CD14-positive monocyte (primary cell): ENCODE results near the gene TLCD3B. TPM values are rescaled to one million over a fixed set of nuclear protein-coding genes. Genes with fewer than 3 reads are reported as not detected.
A peak's percentile ranks its signal among the peaks of the same experiment; 100 is the strongest.

Source experiments
- DNase-seq, 3 donors: peaks; one replicate each; pipeline ENCODE4 v3.0.0-alpha.2; 2011 to 2022
- H2AFZ ChIP-seq: 2 replicates; pipeline ENCODE4 v1.6.0; 2012; ENCODE audit warnings: mild to moderate bottlenecking, low read depth, low read length, inconsistent platforms; ENCODE audit not compliant: insufficient read depth, poor library complexity, severe bottlenecking
- H3K27ac ChIP-seq, 2 donors: 1 replicate in 1 of 2; 2 replicates in 1 of 2; pipeline ENCODE4 v1.5.1; 2012 to 2013; ENCODE audit warnings: low read length in 2 of 2, control low read depth in 1 of 2, inconsistent platforms in 1 of 2, low read depth in 1 of 2, mild to moderate bottlenecking in 1 of 2
- H3K27me3 ChIP-seq, 2 donors: one replicate each; pipeline versions ENCODE4 v1.6.0 to v1.6.1; 2011 to 2013; ENCODE audit warnings: low read length in 2 of 2; ENCODE audit not compliant: control insufficient read depth in 2 of 2, insufficient read depth in 2 of 2
- H3K36me3 ChIP-seq, 2 donors: replicated peaks in 1 of 2; 1 replicate in 1 of 2; 2 replicates in 1 of 2; pipeline versions ENCODE4 v1.5.1 to v1.6.1; 2012 to 2013; ENCODE audit warnings: low read length in 2 of 2, control low read depth in 1 of 2, inconsistent platforms in 1 of 2, mild to moderate bottlenecking in 1 of 2; ENCODE audit not compliant: insufficient read depth in 2 of 2, control insufficient read depth in 1 of 2
- H3K4me1 ChIP-seq, 2 donors: 1 replicate in 1 of 2; 2 replicates in 1 of 2; pipeline versions ENCODE4 v1.5.1 to v1.6.1; 2012 to 2013; ENCODE audit warnings: low read length in 2 of 2, control low read depth in 1 of 2, inconsistent platforms in 1 of 2, mild to moderate bottlenecking in 1 of 2, moderate library complexity in 1 of 2; ENCODE audit not compliant: insufficient read depth in 2 of 2, control insufficient read depth in 1 of 2
- H3K4me2 ChIP-seq: replicated peaks from 2 replicates; pipeline ENCODE3; 2012; ENCODE audit warnings: low read length, moderate library complexity, mild to moderate bottlenecking; ENCODE audit not compliant: poor library complexity, severe bottlenecking; ENCODE audit errors: extremely low read depth
- H3K4me3 ChIP-seq, 3 experiments: fragments of 200-600 bp in 1 of 3; sonication (generic) in 1 of 3; replicated peaks in 1 of 3; 1 replicate in 2 of 3; 2 replicates in 1 of 3; pipeline ENCODE4 v1.5.1; 2011 to 2013; ENCODE audit warnings: low read length in 3 of 3, mild to moderate bottlenecking in 3 of 3, control low read depth in 2 of 3, low read depth in 2 of 3, inconsistent platforms in 1 of 3, moderate library complexity in 1 of 3
- H3K79me2 ChIP-seq: 2 replicates; pipeline ENCODE4 v1.6.0; 2012; ENCODE audit warnings: mild to moderate bottlenecking, control low read depth, inconsistent platforms, low read length, moderate library complexity; ENCODE audit not compliant: insufficient read depth
- H3K9ac ChIP-seq: 2 replicates; pipeline ENCODE4 v1.6.0; 2017; ENCODE audit warnings: low read length, mild to moderate bottlenecking; ENCODE audit not compliant: insufficient read depth, poor library complexity, severe bottlenecking
- H3K9me3 ChIP-seq, 2 donors: replicated peaks in 1 of 2; 1 replicate in 1 of 2; 2 replicates in 1 of 2; pipeline versions ENCODE4 v1.5.1 to v1.6.1; 2012 to 2013; ENCODE audit warnings: low read length in 2 of 2, control low read depth in 1 of 2; ENCODE audit not compliant: control insufficient read depth in 1 of 2, insufficient read depth in 1 of 2
- H4K20me1 ChIP-seq: 2 replicates; pipeline ENCODE4 v1.6.0; 2012; ENCODE audit warnings: mild to moderate bottlenecking, low read length, control low read depth, moderate library complexity; ENCODE audit not compliant: insufficient read depth
- H3K27ac Mint-ChIP-seq, 7 donors: one replicate each; pipeline ENCODE4 v1.8.0; 2020; ENCODE audit warnings: mild to moderate bottlenecking in 7 of 7, mixed read lengths in 7 of 7, moderate library complexity in 6 of 7, inconsistent platforms in 2 of 7
- H3K27me3 Mint-ChIP-seq, 3 donors: one replicate each; pipeline ENCODE4 v1.8.0; 2021 to 2022; ENCODE audit warnings: low read depth in 3 of 3, mild to moderate bottlenecking in 3 of 3, mixed read lengths in 3 of 3, moderate library complexity in 3 of 3, inconsistent platforms in 1 of 3
- H3K36me3 Mint-ChIP-seq, 2 donors: one replicate each; pipeline ENCODE4 v1.8.0; 2020; ENCODE audit warnings: mixed read lengths in 2 of 2, inconsistent platforms in 1 of 2, mild to moderate bottlenecking in 1 of 2
- H3K4me1 Mint-ChIP-seq: one replicate; pipeline ENCODE4 v1.8.0; 2020; ENCODE audit warnings: mild to moderate bottlenecking, mixed read lengths
- H3K4me3 Mint-ChIP-seq, 2 donors: one replicate each; pipeline ENCODE4 v1.8.0; 2020; ENCODE audit warnings: mild to moderate bottlenecking in 2 of 2, mixed read lengths in 2 of 2, moderate library complexity in 1 of 2
- H3K9me3 Mint-ChIP-seq, 7 donors: one replicate each; pipeline ENCODE4 v1.8.0; 2020 to 2022; ENCODE audit warnings: mixed read lengths in 7 of 7, mild to moderate bottlenecking in 6 of 7, moderate library complexity in 6 of 7, inconsistent platforms in 2 of 7
- WGBS: methylation state at CpG from one replicate; pipeline ENCODE4 v1.1.5; 2013; ENCODE audit warnings: missing lambda C conversion rate; ENCODE audit not compliant: insufficient coverage; 5-methylcytosine and 5-hydroxymethylcytosine counted together
- intact Hi-C, 2 donors: fragments of 100-400 bp; cut with micrococcal nuclease; formaldehyde crosslinking; loops; one replicate each; pipeline versions ENCODE4 v1.15.0 to v1.15.1; 2023
- polyA plus RNA-seq, 3 donors: library from polyadenylated mRNA; depleted of rRNA in 1 of 3; unstranded in 2 of 3; stranded (reverse) in 1 of 3; fragments of 300-500 nt in 2 of 3; fragments of >200 nt in 1 of 3; fragmentation: Illumina TruSeq in 2 of 3; gene quantifications; 1 replicate in 2 of 3; 2 replicates in 1 of 3; pipeline ENCODE4 v1.2.3, GENCODE V29; 2012 to 2021
- TF ChIP-seq, protein P1 (sequence below): fragments of 200-600 bp; IDR thresholded peaks from one replicate; pipeline ENCODE4 v1.8.0; 2022; ENCODE audit warnings: antibody characterized with exemption, mild to moderate bottlenecking

Gene TLCD3B
- polyA plus RNA-seq, 3 donors = not detected

DNA sequence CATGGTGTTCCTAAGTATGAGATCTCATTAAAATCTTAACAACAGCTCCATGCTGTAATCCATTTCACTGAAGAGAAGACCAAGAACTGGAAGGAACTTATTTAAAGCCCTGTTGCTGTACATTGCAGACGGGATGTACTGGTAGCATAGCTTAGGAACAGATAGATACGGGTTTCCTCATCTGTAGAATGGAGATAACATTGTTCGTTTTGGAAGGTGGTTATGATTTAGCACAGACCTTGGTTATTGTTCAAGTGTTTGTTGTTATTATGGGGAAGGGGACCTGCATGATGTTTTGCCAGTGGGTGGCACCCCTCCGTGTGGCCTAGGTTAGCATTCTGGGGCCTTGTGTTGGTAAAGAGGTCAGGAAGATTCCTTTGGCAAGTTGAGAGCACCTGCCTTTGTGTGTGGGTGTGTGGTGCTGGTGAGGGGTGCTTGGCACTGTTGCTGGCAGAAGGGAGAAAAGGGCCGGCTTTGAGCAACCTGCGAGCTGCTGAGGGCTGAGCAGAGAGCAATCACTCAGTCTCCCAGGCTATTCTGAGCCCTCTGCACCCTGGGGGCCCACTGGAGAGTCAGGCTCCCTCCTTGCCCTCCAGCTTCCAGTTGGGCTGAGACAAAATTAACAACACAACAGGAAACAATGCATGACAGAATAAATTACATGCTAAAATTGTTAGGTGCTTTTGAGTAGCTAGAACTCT is 55.1 kb downstream of the TLCD3B start:
- peaks cover 41 to 54% of the 10 kb centered on the region in 2 donors for H3K36me3 Mint-ChIP-seq
- no peaks in the 10 kb centered on the region for H3K9me3 ChIP-seq
- no peaks in the 10 kb centered on the region for H3K27me3 ChIP-seq
- H3K27ac ChIP-seq = peak overlapping the region in 1 of 2 donors; percentile 11
- peaks cover 46 to 55% of the 10 kb centered on the region in 2 donors for H3K36me3 ChIP-seq
- DNase-seq = no peak
- H3K27me3 Mint-ChIP-seq = peaks cover 0 to 5% (median 0%) of the 10 kb centered on the region in 3 donors
- peaks cover 0 to 2% (median 0%) of the 10 kb centered on the region in 7 donors for H3K9me3 Mint-ChIP-seq
- H3K4me2 ChIP-seq = peak overlapping the region; percentile 100
- no peak overlapping the region for H3K9ac ChIP-seq
- TF ChIP-seq, protein P1, sequence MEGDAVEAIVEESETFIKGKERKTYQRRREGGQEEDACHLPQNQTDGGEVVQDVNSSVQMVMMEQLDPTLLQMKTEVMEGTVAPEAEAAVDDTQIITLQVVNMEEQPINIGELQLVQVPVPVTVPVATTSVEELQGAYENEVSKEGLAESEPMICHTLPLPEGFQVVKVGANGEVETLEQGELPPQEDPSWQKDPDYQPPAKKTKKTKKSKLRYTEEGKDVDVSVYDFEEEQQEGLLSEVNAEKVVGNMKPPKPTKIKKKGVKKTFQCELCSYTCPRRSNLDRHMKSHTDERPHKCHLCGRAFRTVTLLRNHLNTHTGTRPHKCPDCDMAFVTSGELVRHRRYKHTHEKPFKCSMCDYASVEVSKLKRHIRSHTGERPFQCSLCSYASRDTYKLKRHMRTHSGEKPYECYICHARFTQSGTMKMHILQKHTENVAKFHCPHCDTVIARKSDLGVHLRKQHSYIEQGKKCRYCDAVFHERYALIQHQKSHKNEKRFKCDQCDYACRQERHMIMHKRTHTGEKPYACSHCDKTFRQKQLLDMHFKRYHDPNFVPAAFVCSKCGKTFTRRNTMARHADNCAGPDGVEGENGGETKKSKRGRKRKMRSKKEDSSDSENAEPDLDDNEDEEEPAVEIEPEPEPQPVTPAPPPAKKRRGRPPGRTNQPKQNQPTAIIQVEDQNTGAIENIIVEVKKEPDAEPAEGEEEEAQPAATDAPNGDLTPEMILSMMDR = no peak
- peaks cover 38% of the 10 kb centered on the region for H3K4me1 Mint-ChIP-seq
- H3K4me1 ChIP-seq = peaks cover 31 to 43% of the 10 kb centered on the region in 2 donors
- no peak overlapping the region for H3K4me3 Mint-ChIP-seq
- intact Hi-C loops = loop anchor here in 1 of 2 donors (10.0 kb wide), 1 partner anchor 111 kb away; the partner anchor contains the start of gene CDIPT
- H2AFZ ChIP-seq = no peak overlapping the region
- WGBS = 47% methylated on average over 4 of the region's 6 CpGs
- peaks cover 46% of the 10 kb centered on the region for H3K79me2 ChIP-seq
- peak overlapping the region in 1 of 3 experiments; percentile 100 for H3K4me3 ChIP-seq
- H3K27ac Mint-ChIP-seq = peak overlapping the region in 4 of 7 donors; percentile 30 to 80 (median 66)
- H4K20me1 ChIP-seq = peaks cover 47% of the 10 kb centered on the region

DNA sequence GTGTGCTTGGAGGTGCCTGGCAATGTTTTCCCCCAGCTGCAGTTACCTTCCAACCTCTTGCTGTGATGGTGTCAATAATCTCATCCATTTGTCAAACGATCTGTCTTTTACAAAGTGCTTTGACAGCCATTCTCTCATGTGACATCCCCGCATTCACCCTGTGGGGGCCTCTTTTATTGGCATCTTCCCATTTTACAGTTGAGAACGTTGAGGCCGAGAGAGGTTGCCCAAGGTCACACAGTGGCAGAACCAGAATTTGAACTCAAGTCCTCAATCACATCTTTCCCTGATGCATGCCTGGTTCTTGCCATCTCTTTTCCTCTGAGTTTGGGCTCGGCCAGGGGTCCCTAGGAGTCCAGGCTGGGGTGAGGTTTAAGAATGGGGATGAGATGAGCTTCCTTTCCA is 55.9 kb downstream of the TLCD3B start:
- no peak for DNase-seq
- H3K9me3 Mint-ChIP-seq = peaks cover 0 to 3% (median 0%) of the 10 kb centered on the region in 7 donors
- 72% methylated on average over 4 of the region's 5 CpGs for WGBS
- Histone ChIP-seq H3K9me3 (no peaks in the 10 kb centered on the region), H2AFZ (peak overlapping the region; percentile 98), H3K79me2 (peaks cover 46% of the 10 kb centered on the region), H3K4me2 (peak overlapping the region; percentile 100), H3K27me3 (no peaks in the 10 kb centered on the region), H3K9ac (peak overlapping the region; percentile 83), H3K27ac (peak overlapping the region in 1 of 2 donors; percentile 77), H3K4me1 (peaks cover 31 to 43% of the 10 kb centered on the region in 2 donors), H3K36me3 (peaks cover 41 to 47% of the 10 kb centered on the region in 2 donors), H4K20me1 (peaks cover 47% of the 10 kb centered on the region), H3K4me3 (peak overlapping the region; percentile 79 to 100 (median 98))
- TF ChIP-seq, protein P1 = no peak
- peaks cover 36 to 56% of the 10 kb centered on the region in 2 donors for H3K36me3 Mint-ChIP-seq
- H3K27ac Mint-ChIP-seq = peak overlapping the region in 4 of 7 donors; percentile 68 to 96 (median 92)
- intact Hi-C loops = loop anchor here in 1 of 2 donors (10.0 kb wide), 1 partner anchor 110 kb away; the partner anchor contains the start of gene CDIPT
- H3K4me3 Mint-ChIP-seq = peak overlapping the region; percentile 91 to 94
- peaks cover 38% of the 10 kb centered on the region for H3K4me1 Mint-ChIP-seq
- peaks cover 0 to 5% (median 0%) of the 10 kb centered on the region in 3 donors for H3K27me3 Mint-ChIP-seq

Other genes with a start within 250 kb of the TLCD3B start
- 10 to 100 TPM; 22.0 to 46.2 (median 28.9) TPM for gene KIF22, start 240.5 kb downstream of the TLCD3B start, polyA plus RNA-seq
- gene MAZ, start 224.7 kb downstream of the TLCD3B start, polyA plus RNA-seq = 100 to 1,000 TPM in 1 of 3 donors, 10 to 100 TPM in 2; 14.2 to 137 (median 18.8) TPM
- gene PRRT2, start 219.1 kb downstream of the TLCD3B start, polyA plus RNA-seq = under 1 TPM in 1 of 3 donors, not detected in 2; 0.04 TPM
- 10 to 100 TPM; 12.6 to 43.4 (median 36.3) TPM for gene PAGR1, start 215.1 kb downstream of the TLCD3B start, polyA plus RNA-seq
- 100 to 1,000 TPM; 146 to 274 (median 185) TPM for gene MVP, start 210.8 kb downstream of the TLCD3B start, polyA plus RNA-seq
- 10 to 100 TPM; 67.2 to 98.8 (median 93.5) TPM for gene CDIPT, start 168.0 kb downstream of the TLCD3B start, polyA plus RNA-seq
- gene SEZ6L2, start 131.7 kb downstream of the TLCD3B start, polyA plus RNA-seq = not detected
- not detected for gene ASPHD1, start 130.8 kb downstream of the TLCD3B start, polyA plus RNA-seq
- 10 to 100 TPM in 1 of 3 donors, 1 to 10 TPM in 2; 4.0 to 36.6 (median 4.7) TPM for gene KCTD13, start 105.0 kb downstream of the TLCD3B start, polyA plus RNA-seq
- 100 to 1,000 TPM; 157 to 265 (median 227) TPM for gene TMEM219, start 69.2 kb downstream of the TLCD3B start, polyA plus RNA-seq
- 10 to 100 TPM in 1 of 3 donors, 1 to 10 TPM in 2; 1.1 to 19.2 (median 2.3) TPM for gene TAOK2, start 57.4 kb downstream of the TLCD3B start, polyA plus RNA-seq
- 1 to 10 TPM; 3.3 to 4.8 (median 3.7) TPM for gene HIRIP3, start 35.7 kb downstream of the TLCD3B start, polyA plus RNA-seq
- 10 to 100 TPM in 1 of 3 donors, 1 to 10 TPM in 2; 2.8 to 57.6 (median 3.5) TPM for gene INO80E, start 35.0 kb downstream of the TLCD3B start, polyA plus RNA-seq
- gene DOC2A, start 20.2 kb downstream of the TLCD3B start, polyA plus RNA-seq = 1 to 10 TPM in 1 of 3 donors, under 1 TPM in 2; 0.23 to 3.7 (median 0.66) TPM
- gene C16orf92, start 8.1 kb downstream of the TLCD3B start, polyA plus RNA-seq = not detected
- 1,000 to 10,000 TPM; 1,202 to 1,628 (median 1,429) TPM for gene ALDOA, start 34.5 kb upstream of the TLCD3B start, polyA plus RNA-seq
- gene PPP4C, start 44.7 kb upstream of the TLCD3B start, polyA plus RNA-seq = 100 to 1,000 TPM; 186 to 388 (median 279) TPM
- under 1 TPM; 0.10 to 0.65 (median 0.11) TPM for gene TBX6, start 60.7 kb upstream of the TLCD3B start, polyA plus RNA-seq
- gene YPEL3, start 64.9 kb upstream of the TLCD3B start, polyA plus RNA-seq = 100 to 1,000 TPM; 182 to 283 (median 235) TPM
- gene GDPD3, start 82.3 kb upstream of the TLCD3B start, polyA plus RNA-seq = 1 to 10 TPM in 1 of 3 donors, not detected in 2; 9.6 TPM
- gene MAPK3, start 91.9 kb upstream of the TLCD3B start, polyA plus RNA-seq = 10 to 100 TPM in 2 of 3 donors, 1 to 10 TPM in 1; 8.1 to 82.8 (median 10.2) TPM
- 1,000 to 10,000 TPM; 1,314 to 1,363 (median 1,346) TPM for gene CORO1A, start 152.3 kb upstream of the TLCD3B start, polyA plus RNA-seq
- 100 to 1,000 TPM; 105 to 170 (median 160) TPM for gene BOLA2B, start 162.4 kb upstream of the TLCD3B start, polyA plus RNA-seq
- gene SLX1A, start 162.6 kb upstream of the TLCD3B start, polyA plus RNA-seq = 100 to 1,000 TPM in 2 of 3 donors, 10 to 100 TPM in 1; 43.1 to 163 (median 162) TPM
- gene SULT1A3, start 168.0 kb upstream of the TLCD3B start, polyA plus RNA-seq = 10 to 100 TPM; 20.9 to 29.9 (median 28.3) TPM
- gene NPIPB13, start 217.2 kb upstream of the TLCD3B start, polyA plus RNA-seq = 10 to 100 TPM in 1 of 3 donors, not detected in 2; 15.4 TPM